HG03565 (cell line): ENCODE measurements around the gene CNP.
"Not testable (repeated sequence)": the region's sequence is repeated elsewhere in the genome, so short reads cannot be mapped to it uniquely, and the experiment has no call there.

Source experiments
- ATAC-seq: cut with Tn5 transposase; IDR thresholded peaks from one replicate; pipeline ENCODE4 v1.9.1; 2021; ENCODE audit warnings: mild to moderate bottlenecking, moderate library complexity; ENCODE audit not compliant: unreplicated experiment

The CNP gene

GRCh38 chr17:41966463-41967140 lies at the start of gene CNP:
CNP (plus strand) TSS chr17:41966795; CDS start chr17:41966885, 90 bp downstream.
- peak; percentile 68 for ATAC-seq

GRCh38 chr17:41917192-41917591 lies 49.4 kb upstream of the CNP start:
- no peak for ATAC-seq

- no peak for ATAC-seq
Measured at GRCh38 chr17:41917679-41918313, 48.8 kb upstream of the CNP start.

- ATAC-seq = peak; percentile 88
Measured at GRCh38 chr17:41918314-41919164, 48.1 kb upstream of the CNP start, which contains the start of gene ACLY. ACLY (minus strand) TSS chr17:41918951; CDS start chr17:41913873, 5,078 bp downstream.

- ATAC-seq = no peak
Measured at GRCh38 chr17:41919165-41919817, 47.3 kb upstream of the CNP start.

GRCh38 chr17:41919840-41920579 lies 46.6 kb upstream of the CNP start:
- no peak for ATAC-seq

GRCh38 chr17:41920580-41920955 lies 46.0 kb upstream of the CNP start:
- no peak for ATAC-seq

GRCh38 chr17:41925991-41926590 lies 40.5 kb upstream of the CNP start:
- ATAC-seq = no peak

- no peak for ATAC-seq
Measured at GRCh38 chr17:41928693-41929251, 37.8 kb upstream of the CNP start.

- ATAC-seq = peak; percentile 93
Measured at GRCh38 chr17:41930009-41930832, 36.4 kb upstream of the CNP start, which contains the start of gene ODAD4. ODAD4 (plus strand) TSS chr17:41930617; CDS start chr17:41930724, 107 bp downstream.

- not testable (repeated sequence) for ATAC-seq
Measured at GRCh38 chr17:41930833-41931156, 35.8 kb upstream of the CNP start.

- not testable (repeated sequence) for ATAC-seq
Measured at GRCh38 chr17:41931715-41932114, 34.9 kb upstream of the CNP start.

GRCh38 chr17:41932816-41933389 lies 33.7 kb upstream of the CNP start:
- no peak for ATAC-seq

GRCh38 chr17:41935641-41936040 lies 31.0 kb upstream of the CNP start:
- ATAC-seq = no peak

- no peak for ATAC-seq
Measured at GRCh38 chr17:41937970-41938954, 28.3 kb upstream of the CNP start.

- no peak for ATAC-seq
Measured at GRCh38 chr17:41939044-41939692, 27.4 kb upstream of the CNP start.

- no peak for ATAC-seq
Measured at GRCh38 chr17:41939693-41940090, 26.9 kb upstream of the CNP start.
